Measurements from ENCODE around the gene FOSL2. TPM values are rescaled to one million over a fixed set of nuclear protein-coding genes. Genes with fewer than 3 reads are reported as not detected.

FOSL2 gene
- total and polyA plus RNA-seq, 2 experiments from 2014 or later = 0.60 to 4.3 TPM

- DNase-seq (ENCODE audit: low spot score) (no peak), ATAC-seq (no peak)
- H3K4me1 ChIP-seq (ENCODE audit: insufficient read depth) = 0 out of 2 replicates have a peak, but pooled peaks cover 6% of the 10 kb centered on the region
- H3K27me3 Mint-ChIP-seq (ENCODE audit: insufficient read depth, low read depth, poor library complexity) = peaks cover 24% of the 10 kb centered on the region
- H3K4me3 ChIP-seq = no peak overlapping the region
- no peaks in the 10 kb centered on the region; the same call in 1 of the 2 replicates for H4K20me1 ChIP-seq (replicated peaks; ENCODE audit: insufficient read depth)
- no peak overlapping the region for H3K4me3 Mint-ChIP-seq
- H3K27ac ChIP-seq (ENCODE audit: low read depth) = no peak overlapping the region
- H3K27ac Mint-ChIP-seq = no peak overlapping the region
- H3F3A ChIP-seq (replicated peaks; ENCODE audit: low read depth) = no peaks in the 10 kb centered on the region
- no peaks in the 10 kb centered on the region for H3K9me3 Mint-ChIP-seq
- no peak overlapping the region for H3K4me2 ChIP-seq
- no peak for TF ChIP-seq EZH2phosphoT487 (IDR thresholded peaks at IDR 0.05; ENCODE audit: unreplicated experiment)
- no peak for TF ChIP-seq NANOG (IDR thresholded peaks at IDR 0.05; ENCODE audit: borderline replicate concordance)
- TF ChIP-seq CTCF (conservative IDR thresholded peaks at IDR 0.05; ENCODE audit: low read depth in 2 of 2) = no peak
- TF ChIP-seq REST (IDR thresholded peaks at IDR 0.05; ENCODE audit: unreplicated experiment) = no peak
- no peak for TF ChIP-seq POLR2AphosphoS5 (IDR thresholded peaks at IDR 0.05; ENCODE audit: low read depth)
- no peak for TF ChIP-seq ZNF331 (CRISPR knock-in tag; IDR thresholded peaks at IDR 0.05; ENCODE audit: low read depth)
- no peak for TF ChIP-seq JUNB (IDR thresholded peaks at IDR 0.05; ENCODE audit: unreplicated experiment)
- no peak for TF ChIP-seq EZH2 (IDR thresholded peaks at IDR 0.05; ENCODE audit: low read depth, unreplicated experiment)
- TF ChIP-seq ZNF462 (CRISPR knock-in tag; IDR thresholded peaks at IDR 0.05) = no peak
- no peak for TF ChIP-seq ETS1 (IDR thresholded peaks at IDR 0.05)
- TF ChIP-seq CREB1 (CRISPR knock-in tag; IDR thresholded peaks at IDR 0.05; ENCODE audit: low read depth) = no peak
- no peak for TF ChIP-seq ZNF114 (CRISPR knock-in tag; IDR thresholded peaks at IDR 0.05)
- TF ChIP-seq STAT1 (IDR thresholded peaks at IDR 0.05; ENCODE audit: unreplicated experiment) = no peak
- no peaks in the 10 kb centered on the region for H3K36me3 ChIP-seq (ENCODE audit: insufficient read depth)
- peaks cover 6% of the 10 kb centered on the region; the same call in 2 of the 3 replicates for H3K4me1 Mint-ChIP-seq
- H2AFZ ChIP-seq = no peak overlapping the region
- no peaks in the 10 kb centered on the region for H3K36me3 Mint-ChIP-seq (ENCODE audit: low read depth)
- H3K27me3 ChIP-seq (ENCODE audit: insufficient read depth) = peaks cover 37% of the 10 kb centered on the region
- 0 out of 2 replicates have a peak, but pooled peaks cover 3% of the 10 kb centered on the region for H3K9me2 ChIP-seq (ENCODE audit: insufficient read depth)
- no peaks in the 10 kb centered on the region for H3K79me2 ChIP-seq (replicated peaks; ENCODE audit: insufficient read depth)
Observed at GRCh38 chr2:28382755-28383154, 9.9 kb upstream of the FOSL2 start.
